SK-N-SH treated with all-trans-retinoic acid at 6 μM for 48 hours (cell line): ENCODE results near the gene TSSK3.

Experiments used
- ATAC-seq: fragments of 200-7000 bp; cut with Tn5 transposase; 3 replicates; pipeline ENCODE4 v1.9.1; 2020; ENCODE audit warnings: mild to moderate bottlenecking, moderate library complexity
- ARNTL ChIP-seq: fragments of 450-650 bp; formaldehyde crosslinking; IDR thresholded peaks from 2 replicates; pipeline ENCODE4 v1.5.0; 2020; ENCODE audit warnings: low read depth, mild to moderate bottlenecking, moderate library complexity, borderline replicate concordance
- BACH2 ChIP-seq: fragments of 250-450 bp; sonication (Bioruptor Pico); IDR thresholded peaks from 2 replicates; pipeline ENCODE4 v1.9.0; 2021; ENCODE audit warnings: mild to moderate bottlenecking, borderline replicate concordance
- CREB5 ChIP-seq: fragments of 250-450 bp; sonication (Bioruptor Pico); IDR thresholded peaks from 2 replicates; pipeline ENCODE4 v1.5.1; 2020; ENCODE audit warnings: low read depth, mild to moderate bottlenecking, moderate library complexity
- CSDC2 ChIP-seq: fragments of 250-450 bp; sonication (Bioruptor Pico); IDR thresholded peaks from 2 replicates; pipeline ENCODE4 v1.5.0; 2020; ENCODE audit warnings: mild to moderate bottlenecking, moderate library complexity
- CSRNP3 ChIP-seq: fragments of 250-450 bp; sonication (Bioruptor Pico); IDR thresholded peaks from 2 replicates; pipeline ENCODE4 v1.5.1; 2021; ENCODE audit warnings: mild to moderate bottlenecking, moderate library complexity
- ESRRG ChIP-seq: fragments of 250-450 bp; sonication (Bioruptor Pico); IDR thresholded peaks from 2 replicates; pipeline ENCODE4 v1.6.1; 2021; ENCODE audit warnings: mild to moderate bottlenecking
- GLIS3 ChIP-seq: fragments of 250-450 bp; sonication (Bioruptor Pico); IDR thresholded peaks from 2 replicates; pipeline ENCODE4 v1.5.0; 2020; ENCODE audit warnings: mild to moderate bottlenecking, moderate library complexity
- ISL1 ChIP-seq: fragments of 250-450 bp; sonication (Bioruptor Pico); IDR thresholded peaks from 2 replicates; pipeline ENCODE4 v2.1.2; 2022; ENCODE audit warnings: mild to moderate bottlenecking, moderate library complexity
- OSR1 ChIP-seq: fragments of 250-450 bp; sonication (Bioruptor Pico); IDR thresholded peaks from 2 replicates; pipeline ENCODE4 v1.8.0; 2022; ENCODE audit warnings: moderate library complexity, mild to moderate bottlenecking, inconsistent platforms
- POU6F1 ChIP-seq: fragments of 250-450 bp; sonication (Bioruptor Pico); IDR thresholded peaks from 2 replicates; pipeline ENCODE4 v1.8.0; 2021; ENCODE audit warnings: low read depth, mild to moderate bottlenecking, moderate library complexity, borderline replicate concordance
- PPARA ChIP-seq: fragments of 250-450 bp; sonication (Bioruptor Pico); IDR thresholded peaks from 2 replicates; pipeline ENCODE4 v1.5.0; 2020; ENCODE audit warnings: mild to moderate bottlenecking, borderline replicate concordance
- SNAI2 ChIP-seq: fragments of 250-450 bp; sonication (Bioruptor Pico); IDR thresholded peaks from 2 replicates; pipeline ENCODE4 v1.5.0; 2020; ENCODE audit warnings: mild to moderate bottlenecking, moderate library complexity
- TCF4 ChIP-seq: fragments of 250-450 bp; sonication (Bioruptor Pico); IDR thresholded peaks from 2 replicates; pipeline ENCODE4 v1.8.0; 2021; ENCODE audit warnings: mild to moderate bottlenecking, moderate library complexity, borderline replicate concordance
- TOX ChIP-seq: fragments of 250-450 bp; sonication (Bioruptor Pico); IDR thresholded peaks from 2 replicates; pipeline ENCODE4 v1.8.0; 2021; ENCODE audit warnings: mild to moderate bottlenecking, moderate library complexity, borderline replicate concordance
- ZC3H10 ChIP-seq: fragments of 250-450 bp; sonication (Bioruptor Pico); IDR thresholded peaks from 2 replicates; pipeline ENCODE4 v1.5.1; 2021; ENCODE audit warnings: mild to moderate bottlenecking, moderate library complexity
- ZFP3 ChIP-seq: fragments of 250-450 bp; sonication (Bioruptor Pico); IDR thresholded peaks from 2 replicates; pipeline ENCODE4 v1.5.0; 2020; ENCODE audit warnings: mild to moderate bottlenecking, moderate library complexity
- ZFP30 ChIP-seq: fragments of 450-650 bp; formaldehyde crosslinking; IDR thresholded peaks from 2 replicates; pipeline ENCODE4 v1.5.0; 2022; ENCODE audit warnings: mild to moderate bottlenecking, moderate library complexity
- ZNF565 ChIP-seq: fragments of 450-650 bp; formaldehyde crosslinking; conservative IDR thresholded peaks from 2 replicates; pipeline ENCODE4 v1.5.0; 2020; ENCODE audit warnings: low read depth, mild to moderate bottlenecking, moderate library complexity
- ZNF8 ChIP-seq: fragments of 450-650 bp; formaldehyde crosslinking; IDR thresholded peaks from 2 replicates; pipeline ENCODE4 v1.5.0; 2020; ENCODE audit warnings: mild to moderate bottlenecking, moderate library complexity
- TF ChIP-seq, protein P1 (sequence below): fragments of 250-450 bp; sonication (Bioruptor Pico); IDR thresholded peaks from 2 replicates; pipeline ENCODE4 v1.8.0; 2020; ENCODE audit warnings: mild to moderate bottlenecking, moderate library complexity, borderline replicate concordance

Gene TSSK3

GRCh38 chr1:32388641-32389040 is 26.3 kb downstream of the TSSK3 start (continued):
- TF ChIP-seq POU6F1 (CRISPR knock-in tag) (no peak), ZNF8 (CRISPR knock-in tag) (no peak), GLIS3 (CRISPR knock-in tag) (no peak), PPARA (CRISPR knock-in tag) (no peak), ISL1 (no peak), BACH2 (CRISPR knock-in tag) (no peak)

GRCh38 chr1:32390904-32391870 is 28.8 kb downstream of the TSSK3 start:
- no peak for ATAC-seq
- TF ChIP-seq GLIS3 (CRISPR knock-in tag), result no peak
- TF ChIP-seq TCF4 (CRISPR knock-in tag), result no peak
- TF ChIP-seq, protein P1, sequence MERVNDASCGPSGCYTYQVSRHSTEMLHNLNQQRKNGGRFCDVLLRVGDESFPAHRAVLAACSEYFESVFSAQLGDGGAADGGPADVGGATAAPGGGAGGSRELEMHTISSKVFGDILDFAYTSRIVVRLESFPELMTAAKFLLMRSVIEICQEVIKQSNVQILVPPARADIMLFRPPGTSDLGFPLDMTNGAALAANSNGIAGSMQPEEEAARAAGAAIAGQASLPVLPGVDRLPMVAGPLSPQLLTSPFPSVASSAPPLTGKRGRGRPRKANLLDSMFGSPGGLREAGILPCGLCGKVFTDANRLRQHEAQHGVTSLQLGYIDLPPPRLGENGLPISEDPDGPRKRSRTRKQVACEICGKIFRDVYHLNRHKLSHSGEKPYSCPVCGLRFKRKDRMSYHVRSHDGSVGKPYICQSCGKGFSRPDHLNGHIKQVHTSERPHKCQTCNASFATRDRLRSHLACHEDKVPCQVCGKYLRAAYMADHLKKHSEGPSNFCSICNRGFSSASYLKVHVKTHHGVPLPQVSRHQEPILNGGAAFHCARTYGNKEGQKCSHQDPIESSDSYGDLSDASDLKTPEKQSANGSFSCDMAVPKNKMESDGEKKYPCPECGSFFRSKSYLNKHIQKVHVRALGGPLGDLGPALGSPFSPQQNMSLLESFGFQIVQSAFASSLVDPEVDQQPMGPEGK (CRISPR knock-in tag), result no peak
- no peak for TF ChIP-seq SNAI2
- no peak for TF ChIP-seq OSR1 (CRISPR knock-in tag)
- no peak for TF ChIP-seq CSRNP3
- no peak for TF ChIP-seq ZC3H10
- no peak for TF ChIP-seq ARNTL (CRISPR knock-in tag)
- TF ChIP-seq CREB5 (CRISPR knock-in tag), result no peak

DNA sequence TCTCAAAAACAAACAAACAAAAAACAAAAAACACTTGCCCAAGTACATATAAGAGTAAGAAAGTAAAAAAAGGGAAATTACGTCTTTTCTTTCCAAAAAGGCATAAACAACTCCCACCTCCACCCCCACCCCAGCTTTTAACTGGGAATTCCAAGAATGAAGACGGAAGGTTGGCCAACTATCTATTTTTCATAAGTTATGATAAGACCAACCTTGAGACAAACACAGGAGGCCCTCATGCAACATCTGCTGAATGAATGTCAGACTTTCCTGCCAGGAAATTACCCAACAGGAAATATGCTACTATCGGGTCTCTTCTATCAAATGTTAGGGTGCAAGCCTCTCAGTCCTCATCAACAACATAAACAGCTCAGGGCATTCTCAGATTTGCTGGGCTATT is 30.0 kb downstream of the TSSK3 start:
- no peak for TF ChIP-seq PPARA (CRISPR knock-in tag)
- TF ChIP-seq TOX, result no peak
- no peak for TF ChIP-seq ESRRG
- TF ChIP-seq POU6F1 (CRISPR knock-in tag), result no peak
- TF ChIP-seq SNAI2, result no peak
- no peak for TF ChIP-seq ZC3H10
- TF ChIP-seq CSDC2, result no peak
- no peak for TF ChIP-seq CSRNP3
- no peak for TF ChIP-seq ARNTL (CRISPR knock-in tag)
- no peak for ATAC-seq

DNA sequence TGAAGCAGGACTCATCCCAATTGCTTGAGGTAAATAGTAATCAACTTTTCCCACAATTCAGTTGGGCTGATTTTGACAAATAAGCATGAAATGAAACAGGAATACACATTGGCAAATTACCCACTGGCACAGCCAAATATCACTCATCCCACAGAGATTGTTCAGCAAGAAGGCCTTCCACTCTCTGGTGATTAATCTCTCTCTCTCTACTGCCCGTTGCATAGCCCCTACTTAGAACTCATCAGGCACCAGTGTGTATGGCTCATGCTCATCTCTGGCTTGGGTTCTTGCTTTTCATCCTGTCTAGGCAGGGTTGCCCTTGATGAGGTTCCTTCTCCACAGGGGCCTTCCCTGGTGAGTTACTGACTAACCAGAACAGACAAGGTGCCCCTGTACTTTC is 30.8 kb downstream of the TSSK3 start:
- no peak for ATAC-seq
- no peak for TF ChIP-seq ARNTL (CRISPR knock-in tag)
- no peak for TF ChIP-seq CSRNP3
- TF ChIP-seq ZFP3 (CRISPR knock-in tag), result no peak
- no peak for TF ChIP-seq ZNF8 (CRISPR knock-in tag)
- TF ChIP-seq ZNF565 (CRISPR knock-in tag), result no peak
- no peak for TF ChIP-seq BACH2 (CRISPR knock-in tag)
- no peak for TF ChIP-seq CREB5 (CRISPR knock-in tag)
- TF ChIP-seq, protein P1 (CRISPR knock-in tag), result no peak
- no peak for TF ChIP-seq ZFP30
